HEK293 (cell line): Measurements from ENCODE around the gene ALDH1B1.

Source experiments
- CTCF ChIA-PET: fragments of 350-600 bp; formaldehyde crosslinking; extraction: SDS; loops from one replicate; lab custom pipeline; 2021; ENCODE audit warnings: antibody characterized with exemption; lab: Yijun Ruan, JAX
- POLR2A ChIA-PET: fragments of 300-600 bp; formaldehyde crosslinking; extraction: SDS; loops from one replicate; lab custom pipeline; 2020; ENCODE audit warnings: antibody characterized with exemption, inconsistent platforms; lab: Yijun Ruan, JAX
- H3K27ac ChIP-seq: fragments of 200-500 bp; sonication (Bioruptor generic); 2 replicates; pipeline ENCODE4 v1.5.1; 2014; ENCODE audit warnings: low read depth, low read length, control low read depth, inconsistent platforms; ENCODE audit errors: extremely low read depth
- H3K36me3 ChIP-seq, 2 experiments: fragments of 200-500 bp in 1 of 2; sonication (Bioruptor generic) in 1 of 2; 1 replicate in 1 of 2; 2 replicates in 1 of 2; pipeline ENCODE4 v1.5.1; 2014 to 2017; ENCODE audit warnings: inconsistent platforms in 2 of 2, low read length in 2 of 2; ENCODE audit not compliant: control insufficient read depth in 2 of 2, insufficient read depth in 1 of 2
- H3K4me1 ChIP-seq: fragments of 200-500 bp; sonication (Bioruptor generic); 2 replicates; pipeline ENCODE4 v1.5.1; 2014; ENCODE audit warnings: mild to moderate bottlenecking, low read length, inconsistent platforms; ENCODE audit not compliant: control insufficient read depth, insufficient read depth
- H3K4me3 ChIP-seq: 2 replicates; pipeline ENCODE4 v1.5.1; 2011; ENCODE audit warnings: low read depth, mild to moderate bottlenecking, control low read depth, low read length, moderate library complexity
- H3K9me3 ChIP-seq: fragments of 200-500 bp; sonication (Bioruptor generic); 2 replicates; pipeline ENCODE4 v1.5.1; 2014; ENCODE audit warnings: low read depth, low read length, inconsistent platforms; ENCODE audit not compliant: control insufficient read depth, insufficient read depth
- AEBP2 ChIP-seq: fragments of 450-650 bp; formaldehyde crosslinking; IDR thresholded peaks from 2 replicates; pipeline ENCODE4 v1.5.1; 2016; ENCODE audit warnings: missing biosample characterization, missing genetic modification characterization, borderline replicate concordance
- GLIS1 ChIP-seq: fragments of 450-650 bp; formaldehyde crosslinking; IDR thresholded peaks from 2 replicates; pipeline ENCODE4 v1.5.1; 2016; ENCODE audit warnings: missing biosample characterization, missing genetic modification characterization
- HOXD13 ChIP-seq: sonication (generic); formaldehyde crosslinking; IDR thresholded peaks from 2 replicates; pipeline ENCODE4 v1.8.0; 2022; ENCODE audit warnings: missing genetic modification reagents, borderline replicate concordance
- KLF1 ChIP-seq: fragments of 450-650 bp; formaldehyde crosslinking; IDR thresholded peaks from 2 replicates; pipeline ENCODE4 v1.5.1; 2016; ENCODE audit warnings: missing biosample characterization, missing genetic modification characterization
- MZF1 ChIP-seq: fragments of 450-650 bp; formaldehyde crosslinking; IDR thresholded peaks from 2 replicates; pipeline ENCODE4 v1.5.1; 2017; ENCODE audit warnings: missing biosample characterization, missing genetic modification characterization, borderline replicate concordance
- OVOL3 ChIP-seq: fragments of 450-650 bp; formaldehyde crosslinking; IDR thresholded peaks from 2 replicates; pipeline ENCODE4 v1.5.1; 2016; ENCODE audit warnings: missing biosample characterization, missing genetic modification characterization
- REPIN1 ChIP-seq: fragments of 450-650 bp; formaldehyde crosslinking; IDR thresholded peaks from 2 replicates; pipeline ENCODE4 v1.5.1; 2017; ENCODE audit warnings: missing biosample characterization, missing genetic modification characterization, low read depth
- SALL2 ChIP-seq: fragments of 450-650 bp; formaldehyde crosslinking; IDR thresholded peaks from 2 replicates; pipeline ENCODE4 v1.5.0; 2017; ENCODE audit warnings: missing biosample characterization, mild to moderate bottlenecking, missing genetic modification characterization, borderline replicate concordance
- SP7 ChIP-seq: fragments of 450-650 bp; formaldehyde crosslinking; IDR thresholded peaks from 2 replicates; pipeline ENCODE4 v1.5.1; 2016; ENCODE audit warnings: missing biosample characterization, missing genetic modification characterization
- TRIM28 ChIP-seq: IDR thresholded peaks from 2 replicates; pipeline ENCODE4 v1.6.1; 2011; ENCODE audit warnings: low read length, control low read depth, borderline replicate concordance
- YY1 ChIP-seq: fragments of 450-650 bp; formaldehyde crosslinking; IDR thresholded peaks from 2 replicates; pipeline ENCODE4 v1.5.1; 2018; ENCODE audit warnings: missing biosample characterization, missing genetic modification characterization
- ZNF16 ChIP-seq: fragments of 450-650 bp; formaldehyde crosslinking; IDR thresholded peaks from 2 replicates; pipeline ENCODE4 v1.5.1; 2016; ENCODE audit warnings: low read depth, missing biosample characterization, missing genetic modification characterization
- ZNF23 ChIP-seq: fragments of 450-650 bp; formaldehyde crosslinking; IDR thresholded peaks from 2 replicates; pipeline ENCODE4 v1.5.1; 2016; ENCODE audit warnings: missing biosample characterization, missing genetic modification characterization, borderline replicate concordance
- ZNF266 ChIP-seq: fragments of 450-650 bp; formaldehyde crosslinking; IDR thresholded peaks from 2 replicates; pipeline ENCODE4 v1.5.1; 2016; ENCODE audit warnings: missing biosample characterization, missing genetic modification characterization, low read depth
- ZNF292 ChIP-seq: fragments of 450-650 bp; formaldehyde crosslinking; IDR thresholded peaks from 2 replicates; pipeline ENCODE4 v1.5.1; 2016; ENCODE audit warnings: low read depth, missing biosample characterization, missing genetic modification characterization, borderline replicate concordance
- ZNF350 ChIP-seq: fragments of 450-650 bp; formaldehyde crosslinking; IDR thresholded peaks from 2 replicates; pipeline ENCODE4 v1.5.0; 2017; ENCODE audit warnings: missing biosample characterization, mild to moderate bottlenecking, missing genetic modification characterization
- ZNF449 ChIP-seq: fragments of 450-650 bp; formaldehyde crosslinking; IDR thresholded peaks from 2 replicates; pipeline ENCODE4 v1.5.1; 2017; ENCODE audit warnings: missing biosample characterization, mild to moderate bottlenecking, missing genetic modification characterization, moderate library complexity
- ZNF513 ChIP-seq: fragments of 450-650 bp; IDR thresholded peaks from 2 replicates; pipeline ENCODE4 v1.5.1; 2018; ENCODE audit warnings: missing biosample characterization, missing genetic modification characterization
- ZNF549 ChIP-seq: fragments of 450-650 bp; IDR thresholded peaks from 2 replicates; pipeline ENCODE4 v1.5.1; 2018; ENCODE audit warnings: missing biosample characterization, missing genetic modification characterization, mild to moderate bottlenecking, inconsistent platforms, moderate library complexity
- ZNF555 ChIP-seq: fragments of 450-650 bp; formaldehyde crosslinking; conservative IDR thresholded peaks from 2 replicates; pipeline ENCODE4 v1.5.1; 2017; ENCODE audit warnings: missing biosample characterization, mild to moderate bottlenecking, missing genetic modification characterization, inconsistent platforms
- ZNF558 ChIP-seq: fragments of 450-650 bp; formaldehyde crosslinking; IDR thresholded peaks from 2 replicates; pipeline ENCODE4 v1.5.1; 2016; ENCODE audit warnings: missing biosample characterization, missing genetic modification characterization
- ZNF626 ChIP-seq: fragments of 450-650 bp; sonication (Bioruptor Pico); formaldehyde crosslinking; IDR thresholded peaks from 2 replicates; pipeline ENCODE4 v1.5.1; 2018; ENCODE audit warnings: missing biosample characterization, missing genetic modification characterization, inconsistent platforms
- ZNF777 ChIP-seq: fragments of 450-650 bp; formaldehyde crosslinking; IDR thresholded peaks from 2 replicates; pipeline ENCODE4 v1.5.1; 2017; ENCODE audit warnings: missing biosample characterization, missing genetic modification characterization, borderline replicate concordance

Gene ALDH1B1

GRCh38 chr9:38387066-38387465 is 5.4 kb upstream of the ALDH1B1 start:
- no peak for TF ChIP-seq HOXD13 (CRISPR knock-in tag)
- TF ChIP-seq ZNF449 (tag by site-specific recombination): no peak
- TF ChIP-seq REPIN1 (tag by site-specific recombination): no peak
- no peak for TF ChIP-seq TRIM28
- no peak for TF ChIP-seq KLF1 (tag by site-specific recombination)
- no peak for TF ChIP-seq OVOL3 (tag by site-specific recombination)
- CTCF ChIA-PET: interaction anchor here (0.6 to 1.5 kb wide), 2 partner anchors 14 to 17 kb away, joined by 3 to 6 read pairs; no protein-coding TSS in a partner anchor
- no peak overlapping the region for H3K27ac ChIP-seq
- POLR2A ChIA-PET: no interaction called here
- H3K9me3 ChIP-seq: no peaks in the 10 kb centered on the region
- H3K36me3 ChIP-seq: no peaks in the 10 kb centered on the region
- H3K4me3 ChIP-seq: no peak overlapping the region
- H3K4me1 ChIP-seq: no peaks in the 10 kb centered on the region

GRCh38 chr9:38387751-38388150 is 4.8 kb upstream of the ALDH1B1 start:
- CTCF ChIA-PET: interaction anchor here (0.6 to 1.8 kb wide), 3 partner anchors 13 to 48 kb away, joined by 3 to 7 read pairs (median 3); no protein-coding TSS in a partner anchor

More at GRCh38 chr9:38387751-38388150, 4.8 kb upstream of the ALDH1B1 start:
- Histone ChIP-seq H3K4me1 (no peaks in the 10 kb centered on the region), H3K27ac (no peak overlapping the region), H3K9me3 (no peaks in the 10 kb centered on the region), H3K4me3 (no peak overlapping the region), H3K36me3 (no peaks in the 10 kb centered on the region)
- TF ChIP-seq SP7 (tag by site-specific recombination): no peak
- TF ChIP-seq GLIS1 (tag by site-specific recombination): no peak
- TF ChIP-seq ZNF555 (tag by site-specific recombination): no peak
- no peak for TF ChIP-seq ZNF16 (tag by site-specific recombination)
- no peak for TF ChIP-seq ZNF558
- TF ChIP-seq MZF1 (tag by site-specific recombination): no peak
- TF ChIP-seq ZNF626: no peak
- TF ChIP-seq YY1 (tag by site-specific recombination): no peak
- TF ChIP-seq SALL2 (tag by site-specific recombination): no peak
- TF ChIP-seq ZNF549: no peak
- no peak for TF ChIP-seq AEBP2 (tag by site-specific recombination)
- no peak for TF ChIP-seq ZNF266 (tag by site-specific recombination)
- TF ChIP-seq ZNF513 (tag by site-specific recombination): no peak
- TF ChIP-seq ZNF350: no peak
- TF ChIP-seq ZNF292 (tag by site-specific recombination): no peak
- no peak for TF ChIP-seq ZNF23 (tag by site-specific recombination)
- no peak for TF ChIP-seq ZNF777
- POLR2A ChIA-PET: no interaction called here
